GM15510 (cell line): Measurements from ENCODE around the gene CACNG4.

Experiments
- POLR2A ChIP-seq: IDR thresholded peaks from 3 replicates; pipeline ENCODE4 v1.6.1; 2011; ENCODE audit warnings: borderline replicate concordance; ENCODE audit not compliant: insufficient read length; ENCODE audit errors: extremely low read depth

The CACNG4 gene

GRCh38 chr17:66963909-66964771 lies at the start of gene CACNG4:
Gene CACNG4, plus strand, starts transcription at chr17:66964707. Its CDS starts 205 bp downstream, at chr17:66964912.
- no peak for TF ChIP-seq POLR2A

GRCh38 chr17:66915204-66915611 lies 49.3 kb upstream of the CACNG4 start:
- no peak for TF ChIP-seq POLR2A

- no peak for TF ChIP-seq POLR2A
These were observed 48.7 kb upstream of the CACNG4 start for GRCh38 chr17:66915792-66916191.

- no peak for TF ChIP-seq POLR2A
These were observed 47.6 kb upstream of the CACNG4 start for GRCh38 chr17:66916946-66917345.

GRCh38 chr17:66918896-66919295 lies 45.6 kb upstream of the CACNG4 start:
- TF ChIP-seq POLR2A, result no peak

GRCh38 chr17:66920435-66920834 lies 44.1 kb upstream of the CACNG4 start:
- TF ChIP-seq POLR2A, result no peak

GRCh38 chr17:66920950-66921349 lies 43.6 kb upstream of the CACNG4 start:
- no peak for TF ChIP-seq POLR2A

- no peak for TF ChIP-seq POLR2A
These were observed 40.6 kb upstream of the CACNG4 start for GRCh38 chr17:66923886-66924285.

- TF ChIP-seq POLR2A, result no peak
These were observed 38.6 kb upstream of the CACNG4 start for GRCh38 chr17:66925811-66926500.

- TF ChIP-seq POLR2A, result no peak
These were observed 35.6 kb upstream of the CACNG4 start for GRCh38 chr17:66928949-66929348.

- TF ChIP-seq POLR2A, result no peak
These were observed 34.9 kb upstream of the CACNG4 start for GRCh38 chr17:66929591-66929990.

- TF ChIP-seq POLR2A, result no peak
These were observed 33.6 kb upstream of the CACNG4 start for GRCh38 chr17:66930933-66931332.

- no peak for TF ChIP-seq POLR2A
These were observed 32.2 kb upstream of the CACNG4 start for GRCh38 chr17:66932311-66932710.

- no peak for TF ChIP-seq POLR2A
These were observed 30.5 kb upstream of the CACNG4 start for GRCh38 chr17:66934040-66934439.

- no peak for TF ChIP-seq POLR2A
These were observed 28.8 kb upstream of the CACNG4 start for GRCh38 chr17:66935717-66936116.

GRCh38 chr17:66938656-66939055 lies 25.9 kb upstream of the CACNG4 start:
- no peak for TF ChIP-seq POLR2A

- TF ChIP-seq POLR2A, result no peak
These were observed 24.9 kb upstream of the CACNG4 start for GRCh38 chr17:66939461-66940114.
